ENCODE results near the gene PPP1R14C.

Gene PPP1R14C

DNA sequence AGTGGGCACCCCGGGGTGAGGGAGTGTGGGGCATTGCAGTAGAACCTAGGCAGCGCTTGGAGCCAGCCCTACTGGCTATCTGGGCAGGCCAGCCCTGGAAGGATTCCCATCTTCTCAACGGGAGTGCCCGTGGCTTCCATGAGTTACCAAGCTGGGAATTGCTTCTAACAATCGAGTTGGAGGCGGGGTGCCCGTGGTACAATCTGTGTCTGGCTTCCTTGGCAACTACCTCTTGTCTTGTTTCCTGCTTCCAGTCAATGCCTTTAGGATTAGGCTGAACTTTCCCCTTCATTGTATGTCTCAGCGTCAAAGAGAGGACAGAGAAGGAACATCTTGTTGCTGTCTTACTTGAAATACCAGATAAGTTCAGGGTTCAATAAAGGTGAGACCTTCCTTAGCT lies 33.3 kb downstream of the PPP1R14C start:
- Histone ChIP-seq H3K9ac (ENCODE audit: low read length) (no peak overlapping the region), H3K27me3 (ENCODE audit: low read depth, low read length) (no peaks in the 10 kb centered on the region), H3K4me1 (ENCODE audit: low read length) (peaks cover 23% of the 10 kb centered on the region), H3K9me3 (ENCODE audit: insufficient read depth, low read length) (no peaks in the 10 kb centered on the region), H3K27ac (ENCODE audit: low read length) (no peak overlapping the region), H3K36me3 (replicated peaks; ENCODE audit: low read depth, low read length) (no peaks in the 10 kb centered on the region), H3K79me2 (ENCODE audit: low read length) (no peaks in the 10 kb centered on the region; the same call in 1 of the 2 replicates), H3K4me2 (ENCODE audit: low read length) (no peak overlapping the region), H2AFZ (ENCODE audit: low read depth, low read length) (no peak overlapping the region), H4K20me1 (ENCODE audit: insufficient read depth, low read length) (no peaks in the 10 kb centered on the region), H3K4me3 (ENCODE audit: low read length) (no peak overlapping the region)
- TF ChIP-seq EZH2phosphoT487 (IDR thresholded peaks at IDR 0.05; ENCODE audit: low read depth) = no peak
- TF ChIP-seq, protein P1, sequence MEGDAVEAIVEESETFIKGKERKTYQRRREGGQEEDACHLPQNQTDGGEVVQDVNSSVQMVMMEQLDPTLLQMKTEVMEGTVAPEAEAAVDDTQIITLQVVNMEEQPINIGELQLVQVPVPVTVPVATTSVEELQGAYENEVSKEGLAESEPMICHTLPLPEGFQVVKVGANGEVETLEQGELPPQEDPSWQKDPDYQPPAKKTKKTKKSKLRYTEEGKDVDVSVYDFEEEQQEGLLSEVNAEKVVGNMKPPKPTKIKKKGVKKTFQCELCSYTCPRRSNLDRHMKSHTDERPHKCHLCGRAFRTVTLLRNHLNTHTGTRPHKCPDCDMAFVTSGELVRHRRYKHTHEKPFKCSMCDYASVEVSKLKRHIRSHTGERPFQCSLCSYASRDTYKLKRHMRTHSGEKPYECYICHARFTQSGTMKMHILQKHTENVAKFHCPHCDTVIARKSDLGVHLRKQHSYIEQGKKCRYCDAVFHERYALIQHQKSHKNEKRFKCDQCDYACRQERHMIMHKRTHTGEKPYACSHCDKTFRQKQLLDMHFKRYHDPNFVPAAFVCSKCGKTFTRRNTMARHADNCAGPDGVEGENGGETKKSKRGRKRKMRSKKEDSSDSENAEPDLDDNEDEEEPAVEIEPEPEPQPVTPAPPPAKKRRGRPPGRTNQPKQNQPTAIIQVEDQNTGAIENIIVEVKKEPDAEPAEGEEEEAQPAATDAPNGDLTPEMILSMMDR (IDR thresholded peaks at IDR 0.05; ENCODE audit: low read depth, low read length) = no peak

DNA sequence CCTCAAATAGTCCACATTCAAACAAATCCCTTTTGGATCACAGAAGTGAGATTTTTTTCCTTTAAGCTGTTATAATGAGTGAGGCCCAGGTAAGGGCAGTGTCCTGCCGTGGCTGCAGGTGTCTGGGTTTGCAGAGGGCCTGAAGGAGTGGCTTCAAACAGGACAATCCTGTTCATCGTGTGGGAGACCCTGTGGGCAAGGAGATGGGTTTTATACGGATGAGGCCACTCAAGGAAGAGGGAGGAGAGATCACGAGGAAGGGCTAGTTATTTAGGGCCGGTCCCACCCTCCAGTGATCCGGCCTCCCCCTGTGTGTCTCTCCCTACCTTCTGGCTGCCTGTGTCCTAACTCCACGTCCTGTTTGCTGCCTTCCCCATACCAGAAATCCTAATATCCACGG lies 33.8 kb downstream of the PPP1R14C start:
- Histone ChIP-seq H3K9ac (ENCODE audit: low read length) (no peak overlapping the region), H4K20me1 (ENCODE audit: insufficient read depth, low read length) (no peaks in the 10 kb centered on the region), H3K9me3 (ENCODE audit: insufficient read depth, low read length) (no peaks in the 10 kb centered on the region), H3K4me3 (ENCODE audit: low read length) (no peak overlapping the region), H2AFZ (ENCODE audit: low read depth, low read length) (no peak overlapping the region), H3K27ac (ENCODE audit: low read length) (no peak overlapping the region), H3K36me3 (replicated peaks; ENCODE audit: low read depth, low read length) (no peaks in the 10 kb centered on the region), H3K4me1 (ENCODE audit: low read length) (peaks cover 22% of the 10 kb centered on the region), H3K4me2 (ENCODE audit: low read length) (no peak overlapping the region), H3K27me3 (ENCODE audit: low read depth, low read length) (no peaks in the 10 kb centered on the region), H3K79me2 (ENCODE audit: low read length) (no peaks in the 10 kb centered on the region; the same call in 1 of the 2 replicates)
- TF ChIP-seq EZH2phosphoT487 (IDR thresholded peaks at IDR 0.05; ENCODE audit: low read depth) = no peak

DNA sequence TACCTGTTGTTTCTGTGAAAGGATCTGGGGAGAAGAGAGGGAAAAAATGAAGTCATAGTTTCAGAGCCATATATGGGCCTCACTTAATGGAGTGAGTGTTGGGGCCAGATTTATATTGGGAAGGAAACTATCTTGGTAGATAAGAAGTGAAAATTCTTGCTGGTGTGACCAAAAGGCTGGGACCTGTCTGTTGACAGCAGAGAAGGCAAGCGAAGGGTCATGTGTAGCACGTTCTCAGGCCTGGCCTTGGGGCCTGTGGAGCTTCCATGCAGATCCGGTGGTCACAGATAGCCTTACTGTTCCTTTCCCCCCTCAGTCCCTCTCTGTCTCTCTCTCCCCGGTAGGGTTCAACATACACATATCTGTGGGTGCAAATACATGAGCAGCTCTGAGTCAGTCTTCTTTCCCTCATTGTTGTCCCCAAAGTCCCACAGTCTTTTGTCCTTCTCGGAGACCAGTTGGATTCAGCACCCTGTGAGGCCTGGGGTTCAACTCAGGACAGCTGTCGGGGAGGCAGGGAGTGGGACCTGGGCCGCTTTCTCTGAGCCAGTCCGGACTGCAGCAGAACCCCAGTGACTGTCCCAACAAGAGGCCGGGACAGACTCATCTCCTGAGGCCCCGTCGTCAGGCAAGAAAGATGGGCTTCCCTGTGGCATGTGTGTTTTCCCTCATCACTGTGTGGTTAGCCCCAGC lies 34.6 kb downstream of the PPP1R14C start:
- Histone ChIP-seq H3K27ac (ENCODE audit: low read length) (no peak overlapping the region), H3K4me2 (ENCODE audit: low read length) (no peak overlapping the region), H3K4me3 (ENCODE audit: low read length) (no peak overlapping the region), H3K36me3 (replicated peaks; ENCODE audit: low read depth, low read length) (no peaks in the 10 kb centered on the region), H2AFZ (ENCODE audit: low read depth, low read length) (no peak overlapping the region), H3K79me2 (ENCODE audit: low read length) (no peaks in the 10 kb centered on the region; the same call in 1 of the 2 replicates), H3K4me1 (ENCODE audit: low read length) (peaks cover 29% of the 10 kb centered on the region), H3K9ac (ENCODE audit: low read length) (no peak overlapping the region), H4K20me1 (ENCODE audit: insufficient read depth, low read length) (no peaks in the 10 kb centered on the region), H3K9me3 (ENCODE audit: insufficient read depth, low read length) (no peaks in the 10 kb centered on the region), H3K27me3 (ENCODE audit: low read depth, low read length) (no peaks in the 10 kb centered on the region)
- TF ChIP-seq, protein P1 (IDR thresholded peaks at IDR 0.05; ENCODE audit: low read depth, low read length) = no peak
- no peak for TF ChIP-seq EZH2phosphoT487 (IDR thresholded peaks at IDR 0.05; ENCODE audit: low read depth)

DNA sequence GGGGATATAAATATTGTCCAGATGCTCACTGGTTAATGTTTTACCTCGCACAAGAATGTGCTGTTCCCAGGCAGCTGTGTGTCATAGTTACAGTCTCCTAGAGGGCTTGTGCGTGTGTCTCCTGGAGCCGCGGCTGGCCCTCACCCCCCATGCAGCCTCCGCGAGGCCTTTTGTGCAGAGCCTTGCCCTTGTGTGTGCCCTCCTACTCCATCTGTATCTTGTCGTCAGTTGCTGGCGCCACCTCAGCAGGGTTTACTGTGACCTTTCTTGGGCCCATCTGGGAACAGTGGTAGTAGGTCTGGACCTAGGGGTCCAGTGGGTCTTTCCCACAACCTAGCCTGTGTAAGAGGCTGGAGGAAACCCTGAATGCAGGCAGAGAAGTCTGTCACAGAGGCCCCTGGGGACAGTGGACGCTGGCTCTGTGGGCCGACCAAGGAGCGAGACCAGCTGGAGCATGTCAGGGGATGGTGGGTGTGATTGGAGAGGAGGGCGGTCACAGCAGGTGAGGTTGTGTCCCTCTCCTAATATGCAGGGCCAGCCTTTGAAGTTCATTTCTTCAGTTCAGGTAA lies 35.2 kb downstream of the PPP1R14C start:
- no peak overlapping the region for H3K4me3 ChIP-seq (ENCODE audit: low read length)
- no peak overlapping the region for H3K27ac ChIP-seq (ENCODE audit: low read length)
- no peaks in the 10 kb centered on the region for H3K9me3 ChIP-seq (ENCODE audit: insufficient read depth, low read length)
- no peak overlapping the region for H3K9ac ChIP-seq (ENCODE audit: low read length)
- no peaks in the 10 kb centered on the region for H3K36me3 ChIP-seq (replicated peaks; ENCODE audit: low read depth, low read length)
- H3K27me3 ChIP-seq (ENCODE audit: low read depth, low read length) = no peaks in the 10 kb centered on the region
- no peaks in the 10 kb centered on the region; the same call in 1 of the 2 replicates for H3K79me2 ChIP-seq (ENCODE audit: low read length)
- no peak overlapping the region for H2AFZ ChIP-seq (ENCODE audit: low read depth, low read length)
- peaks cover 35% of the 10 kb centered on the region for H3K4me1 ChIP-seq (ENCODE audit: low read length)
- no peaks in the 10 kb centered on the region for H4K20me1 ChIP-seq (ENCODE audit: insufficient read depth, low read length)
- TF ChIP-seq, protein P1 (IDR thresholded peaks at IDR 0.05; ENCODE audit: low read depth, low read length) = no peak
- TF ChIP-seq EZH2phosphoT487 (IDR thresholded peaks at IDR 0.05; ENCODE audit: low read depth) = no peak
- no peak overlapping the region for H3K4me2 ChIP-seq (ENCODE audit: low read length)

Measured in OCI-LY3 (cell line).